Muscle layer of colon (tissue), 2 donors: Measurements from ENCODE around the gene STAT2.
"Not testable (repeated sequence)": the region's sequence is repeated elsewhere in the genome, so short reads cannot be mapped to it uniquely, and the experiment has no call there.

Experiments
- H3K27ac ChIP-seq: one replicate; pipeline ENCODE4 v1.7.0; 2013; ENCODE audit warnings: low read depth, mild to moderate bottlenecking, low read length, moderate library complexity
- H3K27me3 ChIP-seq, 2 donors: one replicate each; pipeline ENCODE4 v1.7.0; 2013; ENCODE audit warnings: low read length in 2 of 2, mild to moderate bottlenecking in 2 of 2; ENCODE audit not compliant: insufficient read depth in 2 of 2, control insufficient read depth in 1 of 2
- H3K36me3 ChIP-seq: one replicate; pipeline ENCODE4 v1.7.0; 2013; ENCODE audit warnings: mild to moderate bottlenecking, low read length; ENCODE audit not compliant: insufficient read depth
- H3K4me1 ChIP-seq: one replicate; pipeline ENCODE4 v1.7.0; 2013; ENCODE audit warnings: mild to moderate bottlenecking, low read length; ENCODE audit not compliant: insufficient read depth
- H3K4me3 ChIP-seq, 2 donors: one replicate each; pipeline ENCODE4 v1.7.0; 2013; ENCODE audit warnings: low read length in 2 of 2, low read depth in 1 of 2, mild to moderate bottlenecking in 1 of 2, moderate library complexity in 1 of 2
- H3K9ac ChIP-seq: one replicate; pipeline ENCODE4 v1.7.0; 2013; ENCODE audit warnings: low read length
- H3K9me3 ChIP-seq: one replicate; pipeline ENCODE4 v1.7.0; 2013; ENCODE audit warnings: mild to moderate bottlenecking, low read length
- donor health status: abdominal sarcoma.
- donor health status: Adenocarcinoma of cecum.

Gene STAT2

DNA sequence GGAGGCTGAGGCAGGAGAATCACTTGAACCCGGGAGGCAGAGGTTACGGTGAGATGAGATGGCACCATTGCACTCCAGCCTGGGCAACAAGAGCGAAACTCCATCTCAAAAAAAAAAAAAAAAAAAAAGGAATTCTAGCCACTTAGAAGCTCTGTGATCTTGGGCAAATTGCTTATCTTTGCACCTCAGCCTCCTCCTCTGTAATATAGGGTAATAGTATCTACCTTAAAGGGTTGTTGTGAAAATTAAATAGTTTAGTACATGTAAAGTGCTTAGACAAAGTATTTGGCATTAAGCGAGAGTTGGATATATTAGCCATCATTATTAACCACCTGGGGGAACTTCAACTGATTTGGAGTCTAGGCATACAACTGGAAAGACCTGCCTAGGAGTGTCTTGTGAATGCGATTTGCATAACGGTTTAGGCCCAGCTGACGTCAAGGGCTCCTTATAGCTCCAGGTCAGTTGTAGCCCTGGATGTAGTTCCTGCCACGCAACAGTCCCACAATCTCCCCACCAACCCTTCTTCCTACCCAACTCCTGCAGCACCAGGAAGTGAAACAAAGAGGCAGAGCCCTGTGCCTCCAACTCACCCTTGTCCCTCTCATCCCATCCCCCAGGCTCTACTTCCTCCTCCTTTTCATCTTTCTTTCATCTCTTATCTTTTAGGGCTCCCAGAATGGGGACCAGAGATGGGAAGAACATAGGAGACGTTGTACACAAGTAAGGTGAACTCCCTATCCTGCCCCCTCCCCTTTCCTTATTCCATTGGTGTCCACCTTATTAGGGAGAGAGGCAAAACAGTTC, 23.3 kb downstream of the STAT2 start:
- no peak overlapping the region for H3K4me3 ChIP-seq
- peaks cover 14% of the 10 kb centered on the region for H3K4me1 ChIP-seq
- H3K27ac ChIP-seq: no peak overlapping the region

DNA sequence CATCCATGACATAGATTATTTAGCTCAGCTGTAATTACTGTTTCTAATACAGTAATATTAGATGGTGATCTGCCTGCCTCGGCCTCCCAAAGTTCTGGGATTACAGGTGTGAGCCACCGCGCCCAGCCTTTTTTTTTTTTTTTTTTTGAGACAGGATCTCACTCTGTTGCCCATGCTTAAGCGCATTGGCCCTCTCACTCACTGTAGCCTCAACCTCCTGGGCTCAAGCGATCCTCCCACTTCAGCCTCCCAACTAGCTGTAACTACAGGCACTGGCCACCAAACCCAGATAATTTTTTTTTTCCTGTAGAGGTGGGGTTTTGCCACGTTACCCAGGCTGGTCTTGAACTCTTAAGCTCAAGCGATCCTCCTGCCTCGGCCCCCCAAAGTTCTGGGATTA, 24.4 kb downstream of the STAT2 start:
- peaks cover 14% of the 10 kb centered on the region for H3K4me1 ChIP-seq
- not testable (repeated sequence) for H3K36me3 ChIP-seq, H3K9me3 ChIP-seq

More for the DNA sequence above, 23.3 kb downstream of the STAT2 start:
- Histone ChIP-seq H3K36me3 (peaks cover 4% of the 10 kb centered on the region), H3K9ac (no peak overlapping the region), H3K27me3 (no peaks in the 10 kb centered on the region), H3K9me3 (no peaks in the 10 kb centered on the region)

DNA sequence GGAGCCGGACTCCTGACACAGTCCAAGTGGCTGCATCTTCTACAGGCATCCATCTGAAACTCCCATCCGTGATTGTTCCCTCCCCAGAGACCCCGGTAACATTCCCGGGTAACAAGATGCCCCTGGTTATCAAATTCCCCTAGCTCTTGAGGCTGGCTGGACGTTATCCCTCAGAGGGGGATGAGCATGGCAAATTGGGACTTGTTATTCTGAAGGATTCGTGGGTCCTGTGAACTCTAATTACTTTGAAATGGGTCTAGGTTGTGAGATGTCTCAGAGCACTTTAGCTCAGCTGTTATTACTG, 25.5 kb downstream of the STAT2 start:
- Histone ChIP-seq H3K9me3 (no peaks in the 10 kb centered on the region), H3K27ac (peak overlapping the region; percentile 98), H3K4me1 (peaks cover 14% of the 10 kb centered on the region)

More for the DNA sequence above, 24.4 kb downstream of the STAT2 start:
- not testable (repeated sequence) for H3K9ac ChIP-seq, H3K4me3 ChIP-seq, H3K27ac ChIP-seq, H3K27me3 ChIP-seq

DNA sequence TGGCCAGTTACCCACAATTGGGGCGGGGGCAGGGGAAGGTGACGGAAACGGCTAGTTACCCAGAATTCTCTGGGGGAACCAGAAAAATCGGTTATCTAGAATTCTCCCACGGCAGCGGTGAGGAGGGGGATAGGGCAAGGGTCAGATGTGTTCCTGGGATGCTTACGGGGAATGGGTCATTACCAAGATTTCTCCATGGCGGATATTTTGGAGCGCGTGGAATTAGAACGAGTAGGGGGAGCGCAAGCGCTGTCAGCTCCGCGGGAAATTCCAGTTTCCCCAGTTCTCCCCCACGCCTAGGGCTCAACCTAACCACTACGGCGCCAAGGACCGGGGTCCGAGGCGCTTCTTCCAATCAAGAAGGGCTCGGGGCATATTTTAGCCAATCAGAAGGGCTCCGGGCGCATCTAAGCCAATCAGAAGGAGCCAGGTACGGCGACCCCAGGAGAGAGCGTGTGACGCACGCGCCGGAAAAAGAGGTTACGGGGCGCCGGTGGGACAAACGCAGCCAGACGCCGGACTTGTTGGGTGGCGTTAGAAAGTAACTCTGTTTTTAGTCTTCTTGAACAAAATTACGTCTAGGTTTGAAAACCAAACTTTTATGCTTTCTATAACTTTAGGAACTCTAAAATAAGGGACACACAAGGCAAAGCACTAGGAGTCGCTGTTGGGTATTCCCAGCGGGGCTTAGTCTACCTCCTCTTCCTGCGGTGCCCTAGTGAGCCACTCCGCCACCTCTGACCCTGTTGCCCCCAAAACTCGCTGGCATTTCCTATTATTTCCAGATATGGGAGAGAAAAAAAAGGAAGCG, 26.0 kb downstream of the STAT2 start, which contains the start of gene PAN2:
PAN2 (minus strand) TSS at position 322 of the 811 bp plus-strand sequence. CDS start 906 bp downstream, outside the sequence.
- Histone ChIP-seq H3K9ac (peak within 1 kb of the TSS; percentile 86), H3K4me1 (peaks cover 14% of the 10 kb centered on the region), H3K27me3 (no peaks in the 10 kb centered on the region), H3K9me3 (no peaks in the 10 kb centered on the region), H3K4me3 (peak within 1 kb of the TSS; percentile 47 to 90), H3K27ac (peak within 1 kb of the TSS; percentile 98), H3K36me3 (no peaks in the 10 kb centered on the region)

More for the DNA sequence above, 25.5 kb downstream of the STAT2 start:
- no peaks in the 10 kb centered on the region for H3K27me3 ChIP-seq
- peak overlapping the region; percentile 86 for H3K9ac ChIP-seq
- H3K4me3 ChIP-seq: peak overlapping the region; percentile 44 to 90
- H3K36me3 ChIP-seq: no peaks in the 10 kb centered on the region

DNA sequence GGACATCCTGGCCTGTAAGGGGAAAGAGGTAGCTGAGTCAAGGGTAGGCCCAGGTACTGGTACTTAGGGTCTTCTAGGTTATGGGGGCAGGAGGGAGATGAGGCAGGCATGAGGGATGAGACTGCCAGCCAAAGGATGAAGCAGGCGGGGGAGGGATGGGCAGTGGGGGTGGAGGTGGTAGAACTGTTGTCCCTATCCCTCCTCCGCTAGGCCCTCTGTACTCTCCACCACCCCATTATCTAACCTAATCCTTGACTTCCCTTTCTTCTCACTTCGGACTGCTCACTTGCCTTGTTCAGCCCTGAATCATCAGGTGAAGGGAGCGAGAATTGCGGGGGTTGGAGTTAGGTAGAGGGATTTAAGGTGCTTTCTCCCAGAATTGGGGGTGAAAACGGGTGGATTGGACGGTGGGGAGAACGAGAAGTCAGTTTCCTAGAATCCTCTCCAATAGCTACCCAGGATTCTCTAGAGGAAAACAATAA, 26.7 kb downstream of the STAT2 start:
- peaks cover 14% of the 10 kb centered on the region for H3K4me1 ChIP-seq
- peaks cover 2% of the 10 kb centered on the region for H3K36me3 ChIP-seq
- H3K27ac ChIP-seq: peak overlapping the region; percentile 98
- H3K27me3 ChIP-seq: no peaks in the 10 kb centered on the region
- H3K9me3 ChIP-seq: no peaks in the 10 kb centered on the region
- peak overlapping the region; percentile 47 to 90 for H3K4me3 ChIP-seq
- H3K9ac ChIP-seq: peak overlapping the region; percentile 86

DNA sequence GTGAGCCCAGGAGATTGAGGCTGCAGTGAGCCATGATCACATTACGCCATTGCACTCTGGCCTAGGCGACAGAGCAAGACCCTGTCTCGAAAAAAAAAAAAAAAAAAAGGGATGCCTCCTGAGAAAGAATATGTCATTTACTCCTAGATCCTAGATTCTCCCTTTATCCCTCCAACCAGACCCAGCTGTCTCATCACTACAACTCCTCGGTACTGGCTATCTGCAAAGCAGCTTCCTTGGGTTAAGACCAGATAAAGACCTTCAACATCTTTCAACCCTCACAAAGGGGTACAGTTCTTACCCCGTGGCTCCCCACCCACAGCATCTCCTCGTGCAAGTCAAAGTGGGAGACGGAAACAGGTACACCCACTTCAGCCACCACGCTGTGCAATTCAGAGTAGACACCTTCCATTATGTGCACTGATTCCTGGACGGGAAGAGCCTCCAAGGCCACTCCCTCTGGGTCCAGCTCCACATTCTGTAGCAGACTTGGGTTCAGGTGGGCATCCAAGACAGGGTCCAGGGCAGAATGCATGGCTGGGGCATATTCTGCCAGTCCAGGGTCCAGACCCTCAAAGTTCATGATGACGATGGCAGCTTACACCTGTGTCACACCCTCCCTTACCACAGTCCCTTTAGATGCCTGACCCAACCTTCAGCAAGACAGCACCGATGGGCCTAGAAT, 27.3 kb downstream of the STAT2 start:
- Histone ChIP-seq H3K4me3 (peak overlapping the region; percentile 47 to 90), H3K9me3 (no peaks in the 10 kb centered on the region), H3K27ac (peak overlapping the region; percentile 98), H3K4me1 (peaks cover 14% of the 10 kb centered on the region), H3K36me3 (peaks cover 7% of the 10 kb centered on the region), H3K9ac (peak overlapping the region; percentile 86), H3K27me3 (no peaks in the 10 kb centered on the region)

DNA sequence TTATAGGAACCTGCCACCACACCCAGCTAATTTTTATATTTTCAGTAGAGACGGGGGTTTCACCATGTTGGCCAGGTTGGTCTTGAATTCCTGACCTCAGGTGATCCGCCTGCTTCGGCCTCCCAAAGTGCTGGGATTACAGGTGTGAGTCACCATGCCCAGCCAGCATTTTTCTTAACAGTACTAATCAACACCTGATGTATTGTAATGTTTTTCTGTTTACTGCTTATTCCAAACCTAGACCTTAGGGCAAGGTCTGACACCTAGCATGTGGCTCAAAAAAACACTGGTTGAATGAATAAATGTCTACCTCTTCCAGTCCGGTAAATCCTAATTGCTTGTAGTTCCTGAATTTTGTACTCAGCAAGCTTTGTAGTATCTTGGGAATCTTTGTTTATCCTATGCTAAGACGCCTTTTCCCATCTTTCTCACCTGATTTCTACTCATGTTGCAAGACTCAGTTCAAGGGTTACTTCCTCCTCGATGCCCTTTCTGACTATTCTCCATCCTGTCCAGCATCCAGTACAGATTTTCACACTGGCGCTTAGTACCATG, 28.9 kb downstream of the STAT2 start:
- Histone ChIP-seq H3K4me1 (peaks cover 14% of the 10 kb centered on the region), H3K27ac (no peak overlapping the region), H3K4me3 (no peak overlapping the region), H3K9ac (no peak overlapping the region), H3K9me3 (no peaks in the 10 kb centered on the region), H3K36me3 (peaks cover 24% of the 10 kb centered on the region), H3K27me3 (no peaks in the 10 kb centered on the region)

DNA sequence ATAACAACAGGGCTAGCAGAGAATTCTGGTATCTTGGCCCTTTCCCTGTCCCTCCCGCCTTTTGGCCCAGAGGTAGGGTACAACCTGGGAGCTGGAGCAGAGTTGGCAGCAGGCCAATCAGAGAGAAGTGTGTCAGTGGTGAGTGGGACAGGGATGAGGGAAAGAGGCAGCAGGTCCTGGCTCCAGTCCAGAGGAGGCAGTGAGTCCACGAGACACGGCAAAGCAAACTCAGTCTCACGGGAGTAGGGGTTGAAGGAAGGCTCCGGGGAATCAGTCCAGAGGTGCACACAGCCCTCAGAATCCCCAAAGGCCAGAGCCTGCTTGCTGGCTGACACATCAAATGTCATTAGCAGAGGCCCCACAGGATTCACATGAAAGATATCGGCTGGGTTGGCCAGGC, 33.4 kb downstream of the STAT2 start:
- peaks cover 67% of the 10 kb centered on the region for H3K36me3 ChIP-seq
- no peaks in the 10 kb centered on the region for H3K27me3 ChIP-seq
- H3K4me3 ChIP-seq: no peak overlapping the region
- H3K9ac ChIP-seq: no peak overlapping the region
- no peaks in the 10 kb centered on the region for H3K9me3 ChIP-seq
- no peak overlapping the region for H3K27ac ChIP-seq
- no peaks in the 10 kb centered on the region for H3K4me1 ChIP-seq

DNA sequence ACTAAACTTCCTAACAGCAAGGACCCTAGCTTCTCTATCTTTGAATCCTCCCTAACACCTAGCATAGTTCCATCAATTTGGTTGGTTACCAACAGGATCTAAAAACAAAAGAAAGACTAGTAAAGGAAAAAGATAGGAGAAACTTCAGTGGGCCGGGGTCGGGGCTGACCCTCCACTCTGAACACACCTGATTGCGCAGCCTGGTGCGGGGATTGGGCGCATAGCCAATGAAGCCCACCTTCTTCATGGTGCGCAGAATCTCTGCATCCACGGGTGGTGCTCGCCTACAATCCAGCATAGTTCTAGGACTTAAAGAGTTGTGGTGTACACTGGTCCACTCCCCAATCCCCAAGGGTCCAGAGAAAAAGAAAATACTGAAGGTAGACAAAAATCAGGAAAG, 33.8 kb downstream of the STAT2 start:
- H3K4me3 ChIP-seq: no peak overlapping the region
- H3K9me3 ChIP-seq: no peaks in the 10 kb centered on the region
- H3K27ac ChIP-seq: no peak overlapping the region
- H3K27me3 ChIP-seq: no peaks in the 10 kb centered on the region
- no peak overlapping the region for H3K9ac ChIP-seq
- H3K36me3 ChIP-seq: peaks cover 67% of the 10 kb centered on the region
- H3K4me1 ChIP-seq: no peaks in the 10 kb centered on the region

DNA sequence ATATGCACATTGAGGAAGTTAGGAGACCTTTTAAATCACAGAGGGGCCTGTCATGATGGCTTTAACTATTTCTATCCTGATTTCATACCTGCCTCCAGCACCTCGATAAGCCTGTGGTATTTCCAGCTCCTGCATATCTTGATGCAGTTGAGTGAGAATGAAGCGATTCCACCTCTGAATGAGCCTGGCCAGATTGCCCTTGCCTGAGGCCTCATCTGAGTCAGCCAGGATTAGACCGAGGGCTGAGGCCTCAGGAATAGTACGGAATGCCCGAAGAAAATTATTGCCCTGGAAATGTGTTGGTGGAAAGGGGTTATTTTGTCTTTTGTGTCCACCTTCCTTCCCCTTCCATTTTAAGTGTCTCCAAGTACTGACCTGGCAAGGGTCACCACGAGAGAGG, 35.7 kb downstream of the STAT2 start:
- Histone ChIP-seq H3K27ac (no peak overlapping the region), H3K9ac (no peak overlapping the region), H3K27me3 (no peaks in the 10 kb centered on the region), H3K9me3 (no peaks in the 10 kb centered on the region), H3K4me1 (no peaks in the 10 kb centered on the region), H3K36me3 (peaks cover 77% of the 10 kb centered on the region), H3K4me3 (no peak overlapping the region)

DNA sequence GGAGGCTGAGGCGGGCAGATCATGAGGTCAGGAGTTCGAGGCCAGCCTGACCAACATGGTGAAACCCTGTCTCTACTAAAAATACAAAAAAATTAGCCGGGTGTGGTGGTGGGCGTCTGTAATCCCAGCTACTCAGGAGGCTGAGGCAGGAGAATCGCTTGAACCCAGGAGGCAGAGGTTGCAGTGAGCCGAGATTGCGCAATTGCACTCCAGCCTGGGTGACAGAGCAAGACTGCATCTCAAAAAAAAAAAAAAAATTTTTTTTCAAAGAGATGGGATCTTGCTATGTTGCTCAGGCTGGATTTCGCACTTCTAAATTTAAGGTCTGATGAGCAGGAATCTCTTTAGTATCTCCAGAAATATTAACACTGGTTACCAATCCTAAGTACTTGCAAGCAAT, 38.3 kb downstream of the STAT2 start:
- peaks cover 65% of the 10 kb centered on the region for H3K36me3 ChIP-seq
- not testable (repeated sequence) for H3K4me3 ChIP-seq, H3K27ac ChIP-seq, H3K9ac ChIP-seq, H3K4me1 ChIP-seq, H3K27me3 ChIP-seq, H3K9me3 ChIP-seq
